HEK293T (cell line): Measurements from ENCODE around the gene PTPRCAP.

Experiments used
- ARNT ChIP-seq: fragments of 450-650 bp; IDR thresholded peaks from 2 replicates; pipeline ENCODE4 v1.6.1; 2017; ENCODE audit warnings: mild to moderate bottlenecking
- BHLHE40 ChIP-seq: fragments of 450-650 bp; IDR thresholded peaks from 2 replicates; pipeline ENCODE4 v1.6.1; 2016; ENCODE audit warnings: mild to moderate bottlenecking, moderate library complexity, borderline replicate concordance
- HDGF ChIP-seq: fragments of 450-650 bp; IDR thresholded peaks from 2 replicates; pipeline ENCODE4 v1.6.1; 2017; ENCODE audit warnings: antibody characterized with exemption, borderline replicate concordance
- LEF1 ChIP-seq: fragments of 450-650 bp; IDR thresholded peaks from 2 replicates; pipeline ENCODE4 v1.6.1; 2017; ENCODE audit warnings: mild to moderate bottlenecking, borderline replicate concordance

DNA sequence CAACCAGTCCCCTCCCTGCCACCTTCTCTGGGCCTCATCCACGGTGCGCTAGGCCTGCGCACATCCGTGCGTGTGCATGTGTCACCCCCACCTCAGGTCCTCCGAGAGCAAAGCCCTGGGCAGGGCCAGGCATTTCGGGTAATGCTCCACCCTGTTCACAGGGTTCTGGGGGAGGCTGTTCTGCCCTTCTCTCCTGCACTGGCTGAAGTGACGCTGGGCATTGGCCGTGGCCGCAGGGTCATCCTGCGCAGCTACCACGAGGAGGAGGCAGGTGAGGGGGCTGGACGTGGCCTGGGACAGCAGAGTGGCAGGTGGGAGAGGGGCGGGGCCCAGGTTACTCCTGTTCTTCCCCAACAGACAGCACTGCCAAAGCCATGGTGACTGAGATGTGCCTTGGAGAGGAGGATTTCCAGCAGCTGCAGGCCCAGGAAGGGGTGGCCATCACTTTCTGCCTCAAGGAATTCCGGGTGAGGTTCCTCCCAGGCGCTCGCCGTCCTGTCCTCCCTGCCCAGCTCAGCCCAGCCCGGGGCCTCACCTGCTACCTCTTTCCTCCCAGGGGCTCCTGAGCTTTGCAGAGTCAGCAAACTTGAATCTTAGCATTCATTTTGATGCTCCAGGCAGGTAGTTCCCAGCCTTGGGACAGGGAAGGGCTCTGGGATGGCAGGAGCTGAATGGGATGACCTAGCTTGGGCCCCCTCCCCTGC is 41.8 kb downstream of the PTPRCAP start:
- TF ChIP-seq ARNT (no peak), LEF1 (no peak), HDGF (no peak), BHLHE40 (no peak)
